GM19452 (cell line): Measurements from ENCODE around the gene KIAA1614.

ENCODE experiments used
- ATAC-seq: cut with Tn5 transposase; IDR thresholded peaks from one replicate; pipeline ENCODE4 v1.9.1; 2021; ENCODE audit not compliant: unreplicated experiment

KIAA1614 gene

DNA sequence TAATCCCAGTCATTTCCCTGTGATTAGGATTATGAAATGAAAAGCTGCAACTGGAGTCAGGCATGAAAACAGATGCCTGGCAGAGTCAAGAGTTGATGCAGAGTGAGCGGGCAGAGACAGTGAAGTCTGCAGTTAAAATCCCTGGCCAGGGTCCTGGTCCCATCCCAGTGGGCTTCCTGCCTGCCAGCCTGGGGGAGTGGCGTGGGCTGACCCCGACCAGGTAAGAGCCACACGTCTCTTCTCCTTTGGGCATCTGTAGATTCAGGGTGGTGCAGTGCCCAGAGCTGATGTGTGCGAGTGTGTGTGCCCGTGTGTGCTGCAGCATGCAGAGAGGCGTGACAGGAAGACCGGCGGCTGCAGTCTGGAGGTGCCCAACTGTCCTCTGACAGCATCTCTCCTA is 6.2 kb upstream of the KIAA1614 start:
- ATAC-seq: no peak

DNA sequence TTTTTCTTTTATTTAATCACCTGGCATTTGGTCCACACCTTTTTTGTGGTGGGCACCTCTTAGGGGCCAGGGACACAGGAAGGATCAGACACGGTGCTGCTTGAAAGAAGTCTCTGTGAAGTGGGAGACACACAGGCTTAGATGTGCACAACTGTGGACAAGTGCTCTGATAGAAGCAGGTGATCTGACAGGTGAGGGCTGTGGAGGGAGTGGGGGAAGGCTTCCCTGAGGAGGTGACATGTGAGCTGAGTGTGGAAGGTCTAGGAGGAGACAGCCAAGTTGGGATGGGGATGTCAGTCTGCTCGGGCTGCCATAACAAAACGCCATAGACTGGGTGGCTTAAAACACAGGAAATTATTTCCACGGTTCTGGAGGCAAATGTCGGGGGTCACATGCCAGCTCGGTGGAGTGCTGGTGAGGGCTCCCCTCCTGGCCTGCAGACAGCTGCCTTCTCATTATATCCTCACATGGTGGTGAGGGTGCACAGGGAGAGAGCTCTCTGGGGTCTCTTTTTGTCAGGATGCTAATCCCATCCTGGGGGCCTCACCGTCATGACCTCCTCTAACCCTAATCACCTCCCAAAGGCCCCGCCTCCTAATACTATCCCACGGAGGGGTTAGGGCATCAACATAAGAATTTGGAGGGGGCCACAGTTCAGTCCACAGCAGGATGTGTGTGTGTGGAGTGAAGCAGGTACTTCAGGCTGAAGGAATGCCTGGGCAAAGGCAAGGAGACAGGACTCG is 5.2 kb upstream of the KIAA1614 start:
- no peak for ATAC-seq

DNA sequence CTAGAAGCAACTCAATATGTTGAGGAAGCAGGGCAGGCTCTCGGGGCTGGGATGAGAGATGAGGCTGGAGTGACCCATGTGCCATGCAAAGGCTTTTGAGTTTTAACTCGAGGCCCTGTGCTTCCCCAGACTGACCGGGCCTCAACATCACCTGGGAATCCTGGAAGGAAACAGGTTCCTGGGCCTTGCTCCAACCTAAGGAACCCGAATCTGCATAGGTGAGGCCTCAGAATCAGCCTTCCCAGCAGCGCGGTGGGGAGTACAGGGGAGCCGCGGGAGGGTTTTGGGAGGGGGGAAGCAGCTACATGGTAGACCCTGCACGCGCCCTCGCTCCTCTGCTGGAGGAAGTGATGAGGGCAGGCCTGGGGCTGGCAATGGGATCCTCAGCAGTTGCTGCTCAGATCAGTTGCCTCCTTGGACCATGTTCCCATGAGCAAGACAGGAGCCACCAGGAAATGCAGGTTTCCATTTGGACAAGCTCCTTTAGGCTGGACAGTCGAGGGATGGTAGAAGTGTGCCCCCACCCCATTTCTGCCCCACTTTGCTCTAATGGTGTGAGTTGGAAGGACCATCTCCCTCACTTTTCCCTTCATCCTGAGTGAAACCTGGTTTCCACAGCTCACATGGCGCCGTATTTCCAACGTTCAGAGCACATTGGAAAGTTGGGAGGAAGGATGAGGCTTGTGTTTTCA is 4.5 kb upstream of the KIAA1614 start:
- ATAC-seq: no peak

DNA sequence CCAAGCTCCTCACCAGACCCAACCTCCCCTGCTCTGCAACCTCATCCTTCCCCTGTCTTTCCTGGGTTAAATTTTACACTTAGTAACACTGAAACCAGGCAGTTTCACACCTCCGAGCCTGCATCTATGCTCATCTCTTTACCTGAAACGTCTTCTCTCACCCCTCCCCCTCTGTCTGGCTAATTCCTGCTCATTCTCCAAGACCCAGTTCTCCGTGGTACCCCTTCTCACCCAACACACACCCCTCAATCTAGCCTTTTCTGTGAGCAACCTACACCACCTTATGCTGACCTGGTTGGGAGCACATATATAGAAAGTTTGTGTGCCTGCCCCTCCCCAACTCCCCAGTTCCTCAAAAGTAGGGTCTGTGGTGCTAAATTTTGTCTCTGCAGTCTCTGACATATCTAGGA is 3.7 kb upstream of the KIAA1614 start:
- ATAC-seq: peak; percentile 34

DNA sequence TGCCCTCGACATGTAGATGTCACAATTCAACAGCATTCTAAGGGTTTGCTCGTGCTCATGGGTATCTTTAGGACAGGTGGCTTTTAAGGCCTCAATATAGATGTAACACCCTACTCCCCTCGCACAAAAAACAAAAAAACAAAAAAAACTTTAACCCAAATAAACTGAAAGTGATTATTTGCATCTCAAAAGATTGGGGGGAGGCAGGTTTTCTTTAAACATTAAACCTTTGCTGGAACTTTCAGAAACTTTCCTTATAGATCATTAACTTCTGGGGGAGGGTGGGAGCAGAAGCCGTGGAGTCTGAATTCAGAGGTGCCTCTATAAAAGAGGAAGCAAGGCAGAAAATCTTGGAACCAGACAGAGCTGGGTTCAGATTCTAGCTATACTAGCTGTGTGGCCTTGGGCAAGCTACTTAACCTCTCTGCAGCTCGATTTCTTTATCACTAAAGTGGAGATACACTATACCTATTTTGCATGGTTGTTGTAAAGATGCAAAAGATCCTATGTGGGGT is 3.2 kb upstream of the KIAA1614 start:
- ATAC-seq: peak; percentile 37

DNA sequence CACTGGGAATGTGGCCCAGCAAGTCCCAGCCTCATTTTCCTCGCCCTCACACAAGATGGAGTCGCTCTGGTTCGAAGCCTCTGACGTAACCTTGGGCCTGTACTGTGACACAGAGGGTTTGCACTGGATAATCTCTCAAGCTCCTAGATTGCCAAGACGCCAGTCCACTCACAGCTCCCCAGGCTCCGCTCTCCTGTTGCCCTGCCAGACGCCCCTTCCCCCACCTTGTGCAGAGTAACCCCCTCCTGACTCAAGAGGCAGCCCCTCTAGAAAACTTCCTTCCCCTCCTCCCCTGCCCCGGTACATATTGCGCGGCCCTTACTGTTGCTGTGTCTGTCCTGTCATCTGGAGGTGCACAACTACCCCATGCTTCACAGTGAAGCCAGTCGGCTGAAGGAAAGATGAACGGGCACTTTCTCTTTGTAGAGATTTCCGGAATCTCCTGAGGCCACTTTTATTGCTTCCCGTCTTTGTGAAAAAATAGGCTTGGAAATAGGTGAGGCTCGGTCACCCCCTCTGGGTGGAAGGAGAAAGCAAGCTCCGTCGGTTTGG is 981 bp upstream of the KIAA1614 start:
- no peak for ATAC-seq

DNA sequence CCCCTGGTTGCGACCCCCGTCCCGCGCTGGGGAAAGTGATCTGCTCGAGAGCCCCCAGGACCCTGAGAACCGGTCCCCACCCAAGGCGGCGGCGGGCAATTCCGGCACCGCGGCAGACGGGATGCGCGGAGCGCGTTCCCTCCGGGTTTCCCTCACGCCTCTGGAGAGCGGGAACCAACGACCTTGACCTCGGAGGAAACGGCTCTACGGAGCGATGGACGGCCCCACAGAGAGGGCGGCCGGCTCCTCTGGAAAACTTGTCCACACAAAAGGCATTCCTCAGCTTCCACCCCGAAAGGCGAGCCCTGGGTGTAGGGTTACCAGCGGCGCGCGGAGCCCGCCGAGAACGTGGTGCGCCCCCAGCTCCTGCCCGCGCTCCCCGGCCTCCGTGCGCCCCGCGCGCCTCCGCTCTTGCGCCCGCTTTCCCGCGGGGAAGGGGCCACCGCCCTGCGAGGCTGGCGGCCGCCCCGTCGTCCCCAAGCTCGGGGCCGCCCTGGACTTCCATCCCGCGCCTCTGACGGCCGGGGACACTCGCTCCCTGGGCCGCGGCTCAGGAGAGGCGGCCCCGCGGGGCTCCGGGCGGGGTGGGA is 391 bp upstream of the KIAA1614 start:
- ATAC-seq: no peak

DNA sequence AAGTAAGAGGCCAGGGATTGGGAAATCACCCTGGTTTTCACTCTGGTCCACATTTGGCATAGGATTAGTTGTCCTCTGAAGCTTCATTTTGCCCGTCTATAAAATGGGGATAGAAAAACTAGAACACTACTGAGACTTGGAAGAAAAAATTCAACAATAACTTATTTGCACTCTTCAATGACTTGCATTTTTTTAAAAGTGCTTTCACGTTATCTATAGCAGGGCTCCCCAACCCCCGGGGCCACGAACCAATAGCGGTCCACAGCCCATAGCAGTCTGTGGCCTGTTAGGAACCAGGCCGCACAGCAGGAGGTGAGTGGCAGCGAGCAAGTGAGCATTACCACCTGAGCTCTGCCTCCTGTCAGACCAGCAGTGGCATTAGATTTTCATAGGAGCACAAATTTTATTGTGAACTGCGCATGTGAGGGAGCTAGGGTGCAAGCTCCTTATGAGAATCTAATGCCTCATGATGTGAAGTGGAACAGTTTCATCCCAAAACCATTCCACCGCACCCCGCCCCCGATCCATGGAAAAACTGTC is 2.8 kb downstream of the KIAA1614 start:
- no peak for ATAC-seq

DNA sequence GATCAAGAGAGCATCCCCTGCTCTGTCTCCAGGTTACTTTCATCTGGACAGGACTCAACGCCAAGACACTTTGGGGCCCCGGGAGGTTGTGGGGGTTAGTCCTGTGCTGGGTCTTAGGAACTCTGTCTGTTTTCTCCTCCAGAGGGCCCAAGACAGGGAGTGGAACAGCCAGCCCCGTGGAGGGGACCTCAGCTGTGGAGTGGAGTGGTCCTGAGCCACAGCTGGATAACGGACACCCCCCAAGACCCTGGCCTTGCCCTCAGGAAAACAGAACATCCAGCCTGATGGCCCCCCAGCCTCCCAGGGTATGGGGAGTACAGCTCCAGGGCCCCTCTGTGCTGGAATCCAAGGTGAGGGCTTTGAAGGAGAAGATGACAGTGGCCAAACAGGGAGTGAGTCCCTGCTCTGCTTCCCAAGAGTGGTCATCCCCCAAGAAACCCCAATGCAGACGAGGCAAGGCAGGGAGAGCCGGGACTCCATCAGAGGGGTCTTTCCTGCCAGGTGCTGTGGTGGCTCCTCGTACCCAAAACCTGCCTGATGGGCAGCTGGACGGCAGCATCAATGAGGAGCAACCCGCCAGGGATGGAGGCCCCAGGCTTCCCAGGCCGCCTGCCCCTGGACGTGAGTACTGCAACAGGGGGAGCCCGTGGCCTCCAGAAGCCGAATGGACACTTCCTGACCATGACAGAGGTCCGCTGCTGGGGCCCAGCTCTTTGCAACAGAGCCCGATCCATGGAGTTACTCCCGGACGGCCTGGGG is 3.5 kb downstream of the KIAA1614 start:
- ATAC-seq: no peak

DNA sequence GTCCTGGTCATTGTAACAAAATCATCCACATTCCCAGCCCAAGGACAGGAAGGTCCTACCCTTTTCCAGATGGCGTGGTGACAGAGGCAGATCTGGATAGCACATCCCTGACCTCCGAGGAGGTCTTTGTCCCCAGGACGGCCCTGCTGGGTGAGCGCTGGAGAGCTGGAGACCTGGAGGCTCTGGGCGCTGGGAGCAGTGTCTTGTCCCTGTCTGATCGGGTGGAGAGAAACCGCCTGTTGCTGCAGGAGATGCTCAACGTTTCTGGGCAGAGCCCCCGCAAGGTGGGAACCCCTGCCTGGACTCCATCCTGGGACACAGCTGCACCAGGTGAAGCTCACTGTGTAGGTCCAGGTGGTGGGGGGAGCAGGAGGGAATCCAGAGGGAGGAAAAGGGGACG is 4.1 kb downstream of the KIAA1614 start:
- ATAC-seq: no peak

DNA sequence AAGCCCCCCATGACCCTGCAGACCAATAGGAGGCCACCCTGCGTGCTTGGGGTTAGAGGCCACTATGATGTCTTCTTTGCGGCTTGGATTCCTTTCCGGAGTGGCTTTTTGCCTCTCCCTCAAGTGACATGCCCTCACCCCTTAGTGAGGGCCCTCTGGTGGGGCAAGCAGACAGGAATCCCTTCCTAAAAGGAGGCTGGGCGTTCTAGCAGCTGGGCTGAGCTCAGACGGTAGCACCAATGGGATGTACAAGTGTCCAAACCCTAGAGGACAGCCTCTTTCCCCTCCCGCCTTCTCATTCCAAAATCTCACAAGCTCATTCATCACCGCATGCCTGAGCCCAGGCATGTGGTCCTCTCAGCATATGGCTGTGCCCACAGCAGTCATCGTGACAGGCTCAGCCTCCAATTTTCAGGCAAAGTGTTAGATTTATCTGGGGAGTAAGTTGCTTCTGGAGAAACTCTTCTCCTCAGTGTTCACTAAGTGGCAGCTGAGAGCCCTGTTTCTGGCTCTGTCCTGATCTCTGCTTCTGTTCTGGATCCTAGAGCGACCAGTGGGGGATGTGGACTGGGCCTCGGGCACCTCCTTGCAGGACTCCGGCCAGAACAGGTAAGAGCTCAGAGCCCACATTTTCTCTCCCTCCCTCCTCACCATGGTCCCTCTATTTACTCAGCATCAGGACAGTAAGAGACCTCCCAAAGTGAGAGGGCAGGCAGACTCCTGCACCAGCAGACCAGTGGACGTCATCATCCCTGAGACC is 4.8 kb downstream of the KIAA1614 start:
- ATAC-seq: no peak

DNA sequence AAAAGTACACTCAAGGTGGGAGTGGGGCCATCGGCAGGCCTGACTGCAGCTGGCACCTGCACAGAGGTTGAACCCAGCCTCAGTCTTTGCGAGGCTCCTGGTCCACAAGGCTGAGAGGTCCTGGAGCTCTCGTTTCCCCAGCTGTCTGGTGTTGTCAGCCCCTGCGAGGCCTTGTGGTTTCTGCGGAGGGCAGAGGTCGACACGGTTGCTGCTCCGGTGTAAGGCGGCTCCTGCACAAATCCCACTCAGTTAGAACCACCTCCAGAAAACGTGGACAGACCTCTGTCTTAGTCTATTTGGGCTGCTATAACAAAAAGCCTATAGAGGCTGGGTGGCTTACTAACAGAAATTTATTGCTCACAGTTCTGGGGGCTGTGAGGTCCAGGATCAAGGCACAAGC is 5.8 kb downstream of the KIAA1614 start:
- ATAC-seq: no peak

DNA sequence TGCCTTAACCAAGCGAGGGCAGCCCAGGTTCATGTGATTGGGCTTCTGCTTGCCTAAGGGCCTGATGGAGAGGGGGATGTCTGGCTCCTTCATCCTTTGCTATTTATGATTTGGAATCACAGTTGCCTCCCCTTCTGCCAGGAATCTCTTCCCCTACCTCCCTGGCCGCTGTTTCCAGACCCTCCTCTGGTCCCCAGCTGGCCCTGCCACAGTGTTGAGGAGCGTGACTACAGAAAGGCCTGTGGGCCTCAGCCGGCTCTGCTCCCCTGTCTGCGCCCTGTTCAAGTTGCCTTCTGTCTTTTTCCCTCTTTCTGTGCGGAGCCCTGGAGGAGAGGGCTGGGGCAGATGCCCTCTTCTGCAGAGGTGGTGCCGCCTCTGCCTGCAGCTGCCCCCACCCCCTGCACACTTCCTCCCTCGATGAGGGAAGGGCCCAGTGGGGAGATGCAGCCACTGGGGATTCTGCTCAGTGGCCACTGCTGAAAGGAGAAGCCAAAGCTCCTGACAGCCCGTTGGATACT is 6.5 kb downstream of the KIAA1614 start:
- no peak for ATAC-seq

DNA sequence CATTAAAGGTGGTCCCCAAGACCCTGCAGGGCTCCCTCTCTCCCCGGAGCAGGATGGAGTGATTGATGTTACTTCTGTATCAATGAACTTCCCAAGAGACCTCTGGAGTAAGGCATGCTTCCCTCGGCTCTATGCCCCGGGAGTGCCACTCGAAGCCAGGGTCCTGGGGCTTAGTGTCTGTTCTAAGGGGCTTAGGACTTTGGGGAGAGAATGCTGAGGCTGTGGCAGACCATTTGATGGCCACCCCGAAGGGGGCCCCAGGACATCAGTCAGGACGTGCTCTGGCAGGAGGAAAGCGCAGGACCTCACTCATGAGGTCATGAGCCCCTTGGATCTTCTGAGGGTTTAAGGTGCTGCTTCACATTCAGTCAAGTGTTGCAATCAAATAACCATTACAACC is 7.5 kb downstream of the KIAA1614 start:
- ATAC-seq: no peak

DNA sequence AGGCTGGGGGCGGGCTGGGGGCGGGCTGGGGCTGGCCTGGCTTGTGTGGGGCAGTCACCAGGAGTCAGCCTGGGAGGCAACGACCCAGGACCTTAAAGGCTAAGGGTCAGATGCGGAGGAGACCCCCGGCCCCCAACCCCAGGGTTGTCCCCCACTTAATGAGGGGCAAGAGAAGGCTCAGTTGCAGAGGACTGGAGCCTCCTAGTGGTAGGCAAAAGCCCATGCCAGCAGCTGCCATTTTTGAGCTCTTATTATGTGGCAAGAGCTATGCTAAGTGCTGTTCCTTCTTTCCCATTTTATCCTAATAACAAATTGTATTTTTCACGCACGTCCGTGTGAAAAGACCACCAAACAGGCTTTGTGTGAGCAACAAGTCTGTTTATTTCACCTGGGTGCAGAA is 8.0 kb downstream of the KIAA1614 start:
- ATAC-seq: no peak

DNA sequence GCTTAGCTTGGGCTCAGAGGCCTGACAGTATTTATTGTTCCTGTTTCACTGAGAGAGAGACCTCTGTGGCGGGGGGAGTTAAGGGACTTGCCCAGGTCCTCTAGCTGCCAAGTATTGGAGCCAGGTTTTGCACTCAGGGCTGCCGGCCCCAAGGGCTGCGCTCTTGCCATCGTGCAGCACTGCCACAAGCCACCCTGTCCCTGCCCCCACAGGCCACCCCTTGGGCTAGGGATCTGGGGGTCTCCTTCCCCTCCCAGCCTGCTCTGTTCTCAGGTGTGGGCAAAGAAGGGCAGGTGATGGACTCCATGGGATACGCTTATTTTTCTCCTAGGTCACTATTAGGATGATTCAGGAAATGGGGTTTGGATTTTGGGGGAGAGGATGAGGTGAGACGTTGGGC is 8.7 kb downstream of the KIAA1614 start:
- no peak for ATAC-seq

DNA sequence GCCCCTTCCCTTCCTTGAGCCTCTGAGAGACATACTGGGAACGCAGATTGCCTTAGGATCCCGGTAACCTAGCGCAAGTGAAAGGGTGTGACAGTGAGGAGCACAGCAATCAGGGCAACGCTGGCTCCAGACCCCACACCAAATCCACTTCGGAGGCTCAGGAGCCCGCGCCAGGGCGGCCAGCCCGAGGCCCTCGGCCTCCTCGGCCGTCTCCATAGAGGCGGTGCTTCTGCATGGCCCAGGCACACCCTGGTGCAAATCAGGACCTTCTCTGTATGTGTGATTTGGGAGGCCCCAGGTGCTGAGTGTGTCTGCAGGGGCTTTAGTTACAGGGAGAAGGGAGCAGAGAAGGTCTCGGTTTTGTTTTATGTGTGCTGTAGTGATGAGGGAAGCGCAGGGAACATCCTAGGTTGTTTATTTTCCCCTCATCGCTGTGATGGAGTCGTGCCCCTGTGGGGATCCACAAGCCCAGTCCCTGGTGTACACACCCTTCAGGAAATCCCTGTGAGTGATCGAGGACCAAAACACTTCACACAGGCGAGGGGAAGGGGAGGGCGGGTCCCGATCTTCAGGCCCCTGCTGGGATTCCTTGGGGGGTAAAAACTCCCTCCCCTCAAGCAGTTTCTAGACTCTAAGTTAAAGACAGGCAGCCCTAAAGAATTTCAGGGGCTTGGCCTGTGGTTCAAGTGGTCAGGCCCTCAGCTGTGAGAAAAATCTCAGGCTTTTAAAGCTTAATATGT is 9.4 kb downstream of the KIAA1614 start:
- no peak for ATAC-seq

DNA sequence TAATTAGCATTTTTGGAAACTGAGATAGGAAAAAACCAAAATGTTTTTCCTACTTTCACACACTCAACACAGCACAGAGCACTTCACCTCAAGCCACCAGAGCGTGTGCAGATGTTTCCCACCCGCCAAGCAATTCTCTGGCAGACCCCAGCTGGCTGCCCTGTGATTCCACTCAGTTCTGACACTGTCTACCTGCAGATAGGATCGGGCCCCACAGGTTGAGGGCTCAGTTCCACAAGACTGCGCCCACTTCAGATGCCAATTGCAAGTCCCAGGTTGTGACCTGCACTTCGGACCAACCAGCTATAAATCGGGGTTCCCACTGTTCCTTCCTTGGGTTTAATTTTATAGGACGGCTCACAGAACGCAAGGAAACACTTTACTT is 9.9 kb downstream of the KIAA1614 start:
- ATAC-seq: no peak
